Glomerular visceral epithelial cell (primary cell): Measurements from ENCODE around the gene PCBP3.

Experiments
- DNase-seq: peaks from one replicate; pipeline ENCODE4 v3.0.0-alpha.2; 2016; ENCODE audit errors: extremely low spot score

Gene PCBP3

DNA sequence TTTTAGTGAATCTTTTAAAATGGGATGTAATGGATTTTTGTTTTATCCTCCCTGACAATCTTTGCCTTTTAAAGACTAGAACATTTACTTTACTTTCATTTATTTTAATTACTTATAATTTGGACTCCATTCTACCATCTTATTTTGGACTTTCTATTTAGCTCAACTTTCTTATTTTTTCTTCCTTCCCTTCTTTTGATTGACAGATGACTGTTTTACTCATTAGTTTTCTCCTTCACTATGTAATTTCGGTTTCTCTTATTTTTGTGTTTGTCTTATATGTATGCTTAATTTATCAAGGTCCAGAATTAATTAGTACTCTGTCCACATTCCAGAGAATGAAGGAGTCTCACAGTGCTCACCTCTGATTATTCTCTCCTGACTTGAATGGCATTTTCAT is 109.9 kb downstream of the PCBP3 start:
- DNase-seq, result no peak

DNA sequence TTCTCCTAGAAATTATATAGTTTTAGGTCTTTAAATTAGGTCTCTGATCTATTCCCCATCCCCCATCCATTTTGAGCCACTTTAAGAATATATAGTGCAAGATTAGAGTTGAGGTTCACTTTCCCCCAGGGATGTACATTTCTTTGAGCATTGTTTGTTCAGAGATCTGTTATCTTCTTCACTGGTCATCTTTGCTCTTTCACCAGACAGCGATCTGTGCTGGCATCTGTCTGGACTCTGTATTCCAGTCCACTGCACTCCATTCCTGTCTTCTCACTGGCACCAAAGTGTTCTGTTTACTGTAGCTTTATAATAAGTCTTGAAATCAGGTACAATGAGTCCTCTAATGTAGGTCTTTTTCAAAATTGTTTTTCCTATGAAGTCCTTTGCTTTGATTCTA is 112.5 kb downstream of the PCBP3 start:
- no peak for DNase-seq

DNA sequence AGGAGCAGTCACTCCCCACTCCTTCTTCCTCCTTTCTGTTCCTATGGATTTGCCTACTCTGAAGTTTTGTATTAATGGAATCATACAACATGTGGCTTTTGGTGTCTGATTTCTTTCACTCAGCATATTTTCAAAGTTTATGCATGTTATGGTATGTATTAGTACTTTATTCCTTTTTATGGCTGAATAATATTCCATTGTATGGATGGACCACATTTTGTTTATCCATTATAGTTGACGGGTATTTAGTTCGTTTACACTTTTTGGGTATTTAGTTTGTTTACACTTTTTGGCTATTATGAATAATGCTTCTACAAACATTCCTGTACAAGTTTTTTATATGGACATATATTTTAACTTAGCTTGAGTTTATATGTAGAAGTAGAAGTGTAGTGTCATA is 113.1 kb downstream of the PCBP3 start:
- DNase-seq, result no peak

DNA sequence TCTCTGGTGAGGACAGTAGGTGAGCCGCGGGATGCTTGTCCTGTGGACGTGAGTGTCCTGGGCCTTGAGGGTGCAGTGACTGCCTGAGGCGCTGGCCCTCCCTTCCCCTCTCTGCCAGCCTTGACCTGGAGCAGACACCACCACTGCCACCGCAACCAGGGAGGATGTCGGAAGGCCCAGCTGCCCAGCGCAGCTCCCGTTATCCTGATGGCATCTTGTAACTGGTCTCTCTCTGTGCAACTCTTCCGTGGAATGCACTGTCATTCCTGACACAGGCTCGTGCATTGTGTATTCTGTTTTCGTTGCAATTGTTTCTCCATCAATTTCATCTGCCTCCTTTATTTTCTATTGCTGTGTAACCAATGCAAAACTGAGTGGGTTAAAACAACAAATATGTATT is 118.2 kb downstream of the PCBP3 start:
- DNase-seq, result no peak

DNA sequence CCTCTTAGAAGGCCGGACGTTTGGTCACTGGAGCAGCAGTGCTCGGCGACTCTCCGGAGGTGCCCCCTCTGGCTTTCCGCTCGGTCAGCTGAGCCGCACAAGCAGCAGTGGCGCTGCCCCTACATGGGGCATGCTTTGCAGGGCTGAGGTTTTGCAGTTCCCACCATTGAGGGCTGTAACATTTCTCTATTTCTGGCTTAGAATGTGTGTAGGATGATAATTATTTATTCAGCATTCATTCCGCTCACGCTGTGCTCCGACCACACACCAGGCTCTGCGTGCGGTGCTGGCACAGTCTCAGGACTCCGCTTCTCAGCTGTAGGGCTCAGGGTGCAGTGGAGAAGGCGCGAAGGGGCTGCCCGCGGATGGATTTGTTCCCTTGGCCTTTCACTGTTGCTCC is 119.5 kb downstream of the PCBP3 start:
- DNase-seq, result no peak

DNA sequence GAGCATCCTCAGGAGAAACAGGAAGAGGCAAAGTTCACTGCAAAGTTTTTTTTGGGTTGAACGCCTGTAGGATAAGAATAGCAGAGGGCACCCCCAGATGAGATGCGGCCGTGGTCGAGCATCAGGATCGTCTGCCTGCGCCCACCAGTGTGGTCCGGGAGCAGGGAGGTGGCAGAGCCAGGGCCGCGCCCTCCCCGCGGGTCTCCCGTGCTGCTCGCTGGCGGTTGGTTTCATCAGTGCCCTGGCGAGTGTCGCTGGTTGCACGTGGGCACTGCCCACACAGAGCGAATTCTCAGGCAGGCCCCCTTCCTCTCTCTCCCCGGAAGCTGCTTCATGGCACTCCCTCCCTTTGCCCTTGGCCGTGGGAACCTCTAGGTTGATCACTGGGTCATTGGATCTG is 120.0 kb downstream of the PCBP3 start:
- no peak for DNase-seq

DNA sequence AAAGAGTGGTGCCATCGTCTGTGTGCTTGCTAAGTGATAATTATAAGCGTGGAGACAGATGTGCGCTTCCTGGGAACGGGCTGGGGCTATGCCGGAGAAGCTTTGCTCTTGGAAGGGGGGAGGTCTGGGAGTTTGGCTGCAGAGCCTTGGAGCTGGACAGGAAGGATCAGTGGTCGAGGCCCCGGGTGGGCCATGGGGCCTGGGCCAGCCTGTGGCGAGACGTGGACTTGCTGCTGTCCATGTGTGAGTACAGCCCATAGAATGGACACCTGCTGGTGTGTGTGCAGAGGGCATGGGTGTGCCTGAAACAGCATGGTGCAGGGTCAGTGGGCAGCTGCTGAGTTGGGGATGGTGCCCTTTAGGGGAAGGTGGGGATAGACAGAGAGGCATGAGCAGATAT is 121.3 kb downstream of the PCBP3 start:
- DNase-seq, result no peak

DNA sequence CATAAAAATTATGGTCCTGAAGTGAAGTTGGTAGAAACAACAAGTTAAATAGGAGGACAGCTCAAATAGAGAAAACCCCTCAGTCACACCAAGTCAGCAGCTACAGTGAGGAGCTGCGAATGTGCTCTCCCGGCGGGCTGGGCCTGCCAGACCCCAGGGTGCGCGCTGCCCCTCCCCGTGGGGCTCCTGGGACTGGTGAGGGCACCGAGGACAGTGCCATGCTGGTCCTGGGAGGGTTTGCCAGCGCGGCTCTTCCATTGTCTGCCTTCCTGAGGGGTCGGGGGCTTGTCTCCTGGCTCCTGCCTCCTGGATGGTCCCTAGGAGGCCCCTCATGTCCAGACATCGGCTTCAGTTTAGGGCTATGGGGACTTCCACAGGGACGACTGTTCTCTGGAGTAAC is 121.8 kb downstream of the PCBP3 start:
- no peak for DNase-seq

DNA sequence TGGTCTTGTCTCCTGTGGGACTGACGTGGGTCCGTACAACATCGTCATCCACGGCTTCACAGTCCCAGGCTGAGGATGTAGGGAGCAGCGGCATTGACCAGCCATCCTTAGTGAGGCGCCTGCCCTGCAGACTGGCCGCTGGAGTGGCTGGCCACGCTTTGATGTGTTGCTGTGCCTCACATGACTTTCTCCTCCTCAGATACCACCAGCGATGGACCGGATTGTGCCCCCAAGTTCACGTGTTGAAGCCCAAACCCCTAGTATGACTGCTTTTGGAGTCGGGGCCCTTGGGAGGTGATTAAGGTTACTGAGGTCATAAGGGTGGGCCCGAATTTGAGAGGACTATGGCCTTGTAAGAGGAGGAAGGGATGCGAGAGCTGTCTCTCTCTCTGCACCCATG is 122.5 kb downstream of the PCBP3 start:
- DNase-seq, result no peak

DNA sequence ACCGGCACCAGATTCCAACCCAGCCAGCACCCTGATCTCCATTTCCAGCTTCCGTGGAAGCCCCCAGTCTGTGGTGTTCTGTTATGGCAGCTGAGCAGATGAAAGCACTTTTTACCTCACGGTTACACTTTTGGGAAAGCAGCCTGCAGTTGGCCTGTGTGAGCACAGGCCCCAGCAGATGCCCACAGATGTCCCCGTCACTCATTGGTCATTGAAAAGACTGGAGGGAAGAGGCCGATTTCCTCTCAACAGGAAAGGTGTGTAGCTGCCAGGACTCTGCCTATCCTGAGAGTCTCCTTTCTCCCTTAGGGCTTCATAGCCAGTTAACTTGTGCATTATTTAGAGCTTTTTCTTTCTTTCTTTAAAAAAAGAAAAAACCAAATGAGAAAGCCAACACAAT is 123.0 kb downstream of the PCBP3 start:
- no peak for DNase-seq

DNA sequence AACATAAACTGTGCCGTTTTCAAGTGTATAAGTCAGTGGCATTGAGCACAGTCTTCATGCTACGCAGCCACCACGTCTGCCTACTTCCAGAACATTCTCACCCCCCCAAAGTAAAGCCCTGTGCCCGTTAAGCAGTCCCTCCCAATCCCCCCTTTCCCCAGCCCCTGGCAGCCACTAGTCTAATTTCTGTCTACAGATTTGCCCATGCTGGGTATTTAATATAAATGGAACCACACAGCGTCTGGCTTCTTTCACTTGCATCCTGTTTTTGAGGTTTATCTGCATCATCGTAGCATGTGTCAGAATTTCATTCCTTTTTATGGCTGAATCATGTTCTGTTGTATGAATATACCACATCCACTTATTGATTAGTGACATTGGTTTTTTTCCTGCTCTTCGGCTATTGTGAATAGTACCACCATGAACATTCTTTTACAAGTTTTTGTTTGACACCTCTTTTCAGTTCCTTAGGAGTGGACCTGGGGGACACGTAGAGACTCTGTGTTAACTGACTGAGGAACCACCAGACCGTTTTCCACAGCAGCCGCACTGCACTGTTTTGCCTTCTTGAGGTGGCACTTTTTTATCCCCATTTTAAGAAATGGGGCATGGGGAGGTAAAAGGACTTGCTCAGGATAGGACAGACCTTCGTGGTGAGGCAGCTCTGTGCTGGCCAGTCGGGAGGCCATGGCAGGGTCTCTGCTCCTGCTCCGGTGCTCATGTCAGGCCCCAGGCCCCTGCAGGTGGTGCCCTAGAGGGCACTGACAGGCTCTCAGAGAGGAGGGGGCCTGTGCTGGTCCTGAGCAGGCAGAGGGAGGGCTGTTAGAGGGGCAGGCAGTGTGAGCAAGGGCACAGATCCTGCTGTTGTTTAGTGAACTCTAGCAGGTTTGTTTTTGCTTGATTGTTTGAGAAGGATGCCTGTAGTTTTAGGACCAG is 123.8 kb downstream of the PCBP3 start:
- DNase-seq, result no peak

DNA sequence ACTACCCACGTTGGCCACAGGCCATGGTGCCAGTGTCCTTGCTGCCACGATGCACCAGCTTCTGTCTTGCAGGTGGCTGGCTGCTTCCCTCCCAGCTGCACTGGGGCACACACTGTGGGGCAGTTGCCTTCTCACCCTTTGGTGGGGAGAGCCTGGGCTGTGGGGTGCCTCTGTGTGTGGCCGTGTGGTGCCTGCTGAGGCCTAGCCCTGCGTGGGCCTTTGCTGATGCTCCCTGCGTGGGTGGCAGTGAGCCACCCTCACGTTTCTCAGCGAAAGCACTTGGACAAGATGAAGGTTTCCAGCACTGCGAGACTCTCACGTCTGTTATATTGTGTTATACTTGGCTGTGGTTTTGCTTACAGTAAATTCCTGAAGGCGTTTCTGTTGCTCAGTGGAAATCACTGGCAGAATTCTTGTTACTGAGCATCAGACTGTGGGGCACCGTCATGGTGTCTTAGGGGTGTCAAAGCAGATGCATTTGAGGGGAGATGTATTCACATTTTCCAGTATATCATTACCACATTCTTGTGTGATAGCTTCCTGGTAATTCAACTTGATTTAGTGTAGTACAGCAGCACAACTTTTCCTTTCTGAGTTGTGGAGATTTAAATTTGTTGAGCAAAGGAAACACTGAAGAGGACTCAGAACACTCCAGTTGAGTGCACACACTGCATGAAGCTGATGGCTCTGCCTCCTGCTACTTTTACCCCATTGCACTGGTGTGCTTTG is 124.7 kb downstream of the PCBP3 start:
- DNase-seq, result no peak

DNA sequence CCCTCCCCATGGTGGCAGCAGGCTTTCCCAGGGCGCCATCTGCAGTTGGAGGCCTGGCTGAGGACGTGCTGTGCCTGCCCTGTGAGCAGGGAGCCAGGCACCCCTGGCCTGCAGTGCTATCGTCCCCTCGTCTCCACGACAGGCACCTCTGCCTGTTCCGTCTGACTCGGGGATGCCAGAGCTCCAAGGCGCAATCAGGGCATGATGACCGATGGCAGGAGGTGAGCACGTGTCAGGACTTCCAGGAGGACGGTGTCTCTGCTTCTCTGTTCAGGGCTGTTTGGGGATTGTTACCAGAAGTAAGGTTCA is 125.2 kb downstream of the PCBP3 start:
- DNase-seq, result no peak

DNA sequence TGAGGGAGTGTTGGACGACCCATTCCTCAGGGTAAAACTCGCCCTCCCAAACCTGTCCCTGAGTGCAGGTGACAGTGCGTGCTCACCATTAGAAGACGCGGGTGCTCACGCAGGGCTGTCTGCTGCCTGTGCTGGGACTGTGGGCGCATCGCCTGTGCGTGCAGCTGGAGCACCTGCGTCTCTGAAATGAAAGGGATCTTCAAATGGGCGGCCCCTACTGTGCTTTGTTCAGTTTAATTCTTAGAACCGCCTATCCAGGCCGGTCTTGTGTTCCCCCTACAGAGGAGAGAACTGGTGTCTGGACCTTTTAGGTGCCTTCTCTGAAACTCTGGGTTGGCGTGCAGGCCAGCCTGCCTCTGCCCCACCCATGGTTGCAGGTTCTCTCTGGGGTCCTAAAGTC is 125.8 kb downstream of the PCBP3 start:
- no peak for DNase-seq

DNA sequence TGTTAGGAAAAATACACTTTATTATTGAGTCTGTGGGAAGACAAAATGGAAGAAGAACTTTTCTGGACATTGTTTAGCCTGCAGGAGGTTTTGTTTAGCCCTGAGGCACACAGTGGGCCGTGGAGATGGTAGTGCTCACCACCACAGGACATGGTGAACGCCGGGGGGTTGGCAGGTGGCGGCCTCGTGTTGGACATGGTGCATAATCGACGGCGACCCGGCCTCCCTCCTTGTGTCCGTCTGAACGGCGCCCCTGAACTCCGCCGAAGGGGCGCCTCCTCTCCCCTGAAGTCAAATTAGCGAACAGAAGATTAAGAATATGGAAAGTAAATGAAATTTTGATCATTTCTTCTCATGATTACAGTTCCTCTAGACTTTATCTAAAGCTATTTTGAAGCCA is 126.4 kb downstream of the PCBP3 start:
- DNase-seq, result no peak

DNA sequence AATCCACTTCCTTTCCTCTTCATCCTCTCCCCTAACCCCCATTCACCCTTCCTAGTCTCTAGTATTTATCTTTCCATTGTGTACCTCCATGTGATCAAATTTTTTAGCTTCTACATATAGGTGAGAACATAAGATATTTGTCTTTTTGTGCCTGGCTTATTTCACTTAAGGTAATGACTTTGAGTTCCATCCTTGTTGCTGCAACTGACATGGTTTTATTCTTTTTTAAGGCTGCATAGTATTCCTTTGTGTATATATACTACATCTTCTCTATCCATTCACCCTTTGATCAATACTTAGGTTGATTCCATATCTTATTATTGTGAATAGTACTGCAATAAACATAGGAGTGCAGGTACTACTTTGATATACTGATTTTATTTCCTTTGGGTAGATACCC is 128.7 kb downstream of the PCBP3 start:
- DNase-seq, result no peak

DNA sequence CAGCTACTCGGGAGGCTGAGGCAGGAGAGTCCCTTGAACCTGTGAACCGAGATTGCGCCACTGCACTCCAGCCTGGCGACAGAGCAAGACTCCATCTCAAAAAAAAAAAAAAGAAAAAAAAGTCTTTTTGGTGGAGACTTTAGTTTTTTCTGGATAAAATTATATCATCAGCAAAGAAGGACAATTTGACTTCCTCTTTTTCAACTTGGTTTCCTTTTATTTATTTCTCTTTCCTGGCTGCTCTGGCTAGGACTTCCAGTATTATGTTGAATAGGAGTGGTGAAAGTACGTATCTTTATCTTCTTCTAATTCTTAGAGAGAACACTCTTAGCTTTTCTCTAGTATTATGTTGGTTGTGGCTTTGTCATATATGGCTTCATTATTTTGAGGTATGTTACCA is 130.8 kb downstream of the PCBP3 start:
- DNase-seq, result no peak

DNA sequence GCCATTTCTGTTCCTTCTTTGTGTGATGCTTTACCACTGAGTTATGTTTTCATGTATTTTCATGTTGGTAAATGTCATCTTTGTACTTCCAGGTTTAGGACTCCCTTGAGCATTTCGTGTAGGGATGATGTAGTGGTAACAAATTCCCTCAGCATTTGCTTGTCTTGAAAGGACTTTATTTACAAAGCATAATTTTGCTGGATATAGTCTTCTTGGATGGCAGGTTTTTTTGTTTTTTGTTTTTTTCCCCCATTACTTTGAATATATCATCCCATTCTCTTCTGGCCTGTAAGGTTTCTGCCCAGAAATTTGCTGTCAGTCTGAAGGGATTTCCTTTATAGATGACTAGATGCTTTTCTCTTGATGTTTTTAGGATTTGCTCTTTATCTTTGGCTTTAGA is 133.4 kb downstream of the PCBP3 start:
- DNase-seq, result no peak

DNA sequence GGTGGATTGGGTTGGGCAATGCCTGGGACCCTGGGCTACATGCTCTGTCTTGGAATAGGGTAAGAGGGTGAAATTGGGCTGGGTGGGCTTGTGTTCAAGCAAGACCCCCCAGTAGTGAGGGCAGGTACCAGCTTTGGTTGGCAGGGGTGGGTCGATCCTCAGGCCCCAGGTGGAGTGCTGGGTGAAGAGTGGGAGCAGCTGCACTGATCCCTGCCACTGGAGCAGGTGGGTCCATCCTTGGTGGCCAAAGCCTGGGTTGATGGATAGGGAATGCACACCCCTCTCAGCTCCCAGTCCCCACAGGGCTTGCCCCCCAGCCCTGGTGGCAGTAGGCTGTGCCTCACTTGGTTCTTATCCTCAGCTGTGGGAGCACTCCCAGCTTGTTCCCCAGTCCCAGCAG is 135.2 kb downstream of the PCBP3 start:
- DNase-seq, result no peak

DNA sequence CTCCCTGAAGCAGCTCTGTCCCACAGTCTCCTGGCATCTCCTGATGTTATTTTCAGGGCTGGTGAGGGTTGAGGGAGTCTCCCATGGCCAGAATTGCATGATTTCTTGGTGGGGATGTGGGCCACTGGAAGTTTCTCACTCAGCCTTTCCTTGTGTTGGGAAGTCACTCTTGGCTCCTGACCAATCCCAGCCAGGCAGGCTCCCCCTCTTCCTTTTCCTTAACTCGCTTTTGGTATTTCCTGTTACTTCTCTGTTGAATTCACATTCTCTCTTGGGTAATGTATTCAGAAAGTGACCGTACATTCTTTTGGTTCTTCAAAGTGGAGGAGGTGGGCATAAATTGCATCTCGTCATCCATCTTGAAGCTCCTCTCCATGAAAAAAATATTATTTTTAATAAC is 135.7 kb downstream of the PCBP3 start:
- DNase-seq, result no peak

DNA sequence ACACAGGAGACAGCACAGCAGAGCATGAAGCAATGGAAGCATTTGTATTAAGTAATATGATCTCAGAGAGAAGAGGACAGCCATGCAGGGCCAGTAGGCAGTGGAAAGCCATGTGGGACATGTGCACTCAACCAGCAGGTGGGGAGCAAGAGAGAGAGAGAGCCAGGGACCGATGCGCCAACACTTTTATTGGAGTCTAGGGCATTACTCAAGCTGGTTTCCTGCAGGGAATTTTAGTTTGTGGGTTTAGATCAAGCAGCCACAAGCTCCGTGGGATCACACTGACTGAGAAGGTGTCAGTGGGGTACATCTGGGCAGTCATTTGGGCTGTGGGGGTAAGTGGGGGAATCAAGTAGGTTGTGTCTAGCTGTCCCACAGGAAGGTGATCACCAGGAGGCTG is 137.1 kb downstream of the PCBP3 start:
- DNase-seq, result no peak

DNA sequence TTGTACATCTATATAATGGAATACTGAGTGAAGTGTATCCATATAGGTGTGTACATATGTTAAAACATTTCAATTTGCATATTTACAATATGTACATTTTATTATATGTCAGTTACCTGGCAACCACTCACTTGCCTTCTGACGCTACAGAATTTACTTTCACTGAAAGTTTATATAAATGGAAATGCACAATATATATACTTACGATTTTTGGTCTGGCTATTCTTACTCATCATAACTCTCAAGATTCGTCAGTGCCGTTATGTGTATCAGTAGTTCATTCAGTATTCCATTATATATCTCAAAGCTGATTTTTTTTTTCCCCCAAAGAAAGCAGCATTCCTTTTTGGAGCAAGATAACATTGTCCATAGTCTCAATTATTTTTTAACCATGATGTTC is 138.2 kb downstream of the PCBP3 start:
- no peak for DNase-seq

DNA sequence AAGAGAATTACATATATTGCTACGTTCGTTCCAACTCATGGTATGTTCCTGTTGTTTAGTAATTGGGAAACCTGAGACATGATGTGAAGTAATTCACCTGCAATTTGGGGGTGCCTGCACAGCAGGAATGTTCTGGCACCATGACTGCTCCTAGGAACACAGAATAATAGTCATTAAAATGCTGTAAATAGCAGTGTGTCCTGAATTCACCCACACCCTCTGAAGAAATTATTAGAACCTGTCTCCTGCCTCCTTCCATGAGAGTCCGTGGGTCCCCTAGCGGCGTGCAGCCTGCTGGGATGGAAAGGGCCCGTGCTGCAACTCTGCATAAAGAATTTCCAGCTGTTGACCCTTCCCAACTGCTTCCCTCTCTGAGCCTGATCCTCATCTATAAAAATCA is 143.1 kb downstream of the PCBP3 start:
- no peak for DNase-seq

DNA sequence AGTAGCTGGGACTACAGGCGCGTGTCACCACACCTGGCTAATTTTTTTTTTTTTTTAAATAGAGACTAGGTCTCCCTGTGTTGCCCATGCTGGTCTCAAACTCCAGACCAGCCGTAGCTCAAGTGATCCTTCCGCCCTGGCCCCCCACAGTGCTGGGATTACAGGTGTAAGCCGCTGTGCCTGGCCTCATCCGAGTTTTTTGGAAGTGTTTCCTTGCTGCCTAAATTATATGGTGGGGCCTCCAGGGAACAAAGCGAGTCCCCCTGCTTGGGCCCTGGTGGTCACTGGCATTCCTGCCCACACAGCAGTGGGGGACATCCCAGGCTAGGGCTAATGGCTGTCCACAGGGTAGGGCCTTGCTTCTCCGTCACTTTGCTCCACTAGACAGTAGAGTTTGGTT is 143.8 kb downstream of the PCBP3 start:
- DNase-seq, result no peak
